RWPE1 (cell line): ENCODE data around the gene TSHZ2.

ENCODE experiments used
- CTCF ChIA-PET: fragments of 350-600 bp; sonication (Branson Sonifier 250); formaldehyde crosslinking; extraction: SDS; loops from one replicate; lab custom pipeline; 2021; lab: Yijun Ruan, JAX
- POLR2A ChIA-PET: fragments of 400-600 bp; formaldehyde crosslinking; extraction: SDS; loops from one replicate; lab custom pipeline; 2020; ENCODE audit warnings: antibody characterized with exemption; ENCODE audit not compliant: low non-redundant PET; lab: Yijun Ruan, JAX
- DNase-seq: peaks from one replicate; pipeline ENCODE4 v3.0.0; 2012; ENCODE audit warnings: low spot score
- H3K27ac ChIP-seq: fragments of 450-650 bp; 2 replicates; pipeline ENCODE4 v1.5.1; 2017
- CTCF ChIP-seq: fragments of 450-650 bp; conservative IDR thresholded peaks from 2 replicates; pipeline ENCODE4 v1.5.1; 2017; ENCODE audit warnings: low read depth, mild to moderate bottlenecking

The TSHZ2 gene

GRCh38 chr20:53097791-53098190, 125.6 kb downstream of the TSHZ2 start:
- TF ChIP-seq CTCF: no peak
- ChIA-PET POLR2A (no interaction called here), CTCF (no interaction called here)
- no peak for DNase-seq
- no peak overlapping the region for H3K27ac ChIP-seq

DNA sequence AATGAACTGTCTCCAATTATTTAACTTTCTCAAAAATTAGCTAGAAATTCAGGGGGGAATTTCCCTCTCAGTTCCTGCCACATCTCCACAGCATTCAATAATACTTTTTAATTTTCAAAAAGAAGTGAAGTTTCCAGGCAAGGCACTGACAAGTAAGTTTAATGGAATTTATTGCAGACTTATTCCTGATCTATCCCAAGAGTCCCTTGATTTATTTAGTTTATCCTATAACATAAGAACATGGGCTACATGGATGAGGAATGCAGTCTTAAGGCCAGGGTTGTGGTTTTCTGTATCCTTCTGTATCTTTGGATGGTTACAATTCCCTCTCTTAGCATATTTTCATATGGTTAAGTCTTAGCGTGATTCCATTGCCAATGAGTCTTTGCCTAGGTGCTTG, 126.5 kb downstream of the TSHZ2 start:
- ChIA-PET CTCF (no interaction called here), POLR2A (no interaction called here)
- TF ChIP-seq CTCF: no peak
- no peak for DNase-seq
- no peak overlapping the region for H3K27ac ChIP-seq

DNA sequence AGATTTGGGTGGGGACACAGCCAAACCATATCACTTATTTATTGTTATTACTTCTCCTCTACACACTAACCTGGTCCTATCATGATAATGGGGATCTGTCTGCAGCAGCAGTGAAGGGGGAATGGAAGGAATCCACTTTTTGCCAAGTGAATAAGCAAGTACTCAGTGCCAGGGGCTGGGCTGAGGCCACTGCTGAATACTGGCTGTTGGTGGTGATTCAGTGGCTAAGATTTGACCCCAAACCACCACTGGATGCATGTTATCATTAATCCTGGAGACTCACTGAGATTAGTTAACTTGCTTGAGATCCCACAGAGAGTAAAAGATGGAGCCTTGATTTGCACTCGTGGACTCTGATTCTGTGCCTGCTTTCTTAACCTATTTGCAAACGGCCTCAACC, 127.7 kb downstream of the TSHZ2 start:
- ChIA-PET CTCF (interaction anchor here (0.6 kb wide), 1 partner anchor 924 kb away, joined by 4 read pairs; no protein-coding TSS in a partner anchor), POLR2A (no interaction called here)
- peak overlapping the region; percentile 63 for H3K27ac ChIP-seq
- DNase-seq: no peak
- TF ChIP-seq CTCF: no peak

GRCh38 chr20:53100476-53100911, 128.3 kb downstream of the TSHZ2 start:
- TF ChIP-seq CTCF: no peak
- CTCF ChIA-PET: interaction anchor here (0.6 kb wide), 1 partner anchor 923 kb away, joined by 4 read pairs; no protein-coding TSS in a partner anchor
- H3K27ac ChIP-seq: peak overlapping the region; percentile 63
- POLR2A ChIA-PET: no interaction called here
- DNase-seq: peak; percentile 18

DNA sequence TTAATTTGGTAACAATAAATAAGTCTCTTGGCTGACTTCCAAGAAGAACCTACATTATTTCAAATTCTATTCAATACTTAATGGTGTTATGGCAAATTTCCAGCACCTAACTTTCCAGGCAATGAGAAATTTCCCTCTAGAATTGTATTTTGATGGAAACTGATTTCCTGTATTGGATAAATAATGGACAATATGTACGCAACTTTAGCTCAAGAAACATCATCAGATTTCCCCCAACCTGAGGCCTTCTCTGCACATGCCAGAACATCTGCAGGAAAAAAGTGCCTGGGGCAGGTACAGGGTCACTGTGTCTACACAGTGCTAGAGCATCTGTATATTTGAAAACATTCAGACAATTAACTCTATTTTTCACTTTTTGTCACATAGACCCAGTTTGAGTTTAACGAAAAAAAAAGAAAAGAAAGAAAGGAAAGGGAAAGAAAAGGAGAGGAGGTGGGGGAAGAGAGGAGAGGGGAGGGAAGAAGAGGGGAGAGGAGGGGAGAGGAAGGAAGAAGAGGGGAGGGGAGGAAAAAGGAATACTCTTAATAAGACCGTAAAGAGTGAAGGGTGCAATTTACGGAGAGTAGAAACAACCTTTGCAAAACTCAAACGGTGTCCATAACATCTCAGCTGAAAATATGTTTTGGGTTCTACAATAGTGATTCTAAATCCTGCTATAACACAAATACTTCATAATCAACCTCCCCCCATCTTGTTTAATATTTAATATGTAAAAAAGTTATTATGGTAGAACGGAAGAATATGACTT, 130.0 kb downstream of the TSHZ2 start:
- POLR2A ChIA-PET: no interaction called here
- no peak for TF ChIP-seq CTCF
- H3K27ac ChIP-seq: no peak overlapping the region
- CTCF ChIA-PET: interaction anchor here (0.6 to 0.7 kb wide), 2 partner anchors 256 to 910 kb away, joined by 3 to 6 read pairs; no protein-coding TSS in a partner anchor
- DNase-seq: no peak

DNA sequence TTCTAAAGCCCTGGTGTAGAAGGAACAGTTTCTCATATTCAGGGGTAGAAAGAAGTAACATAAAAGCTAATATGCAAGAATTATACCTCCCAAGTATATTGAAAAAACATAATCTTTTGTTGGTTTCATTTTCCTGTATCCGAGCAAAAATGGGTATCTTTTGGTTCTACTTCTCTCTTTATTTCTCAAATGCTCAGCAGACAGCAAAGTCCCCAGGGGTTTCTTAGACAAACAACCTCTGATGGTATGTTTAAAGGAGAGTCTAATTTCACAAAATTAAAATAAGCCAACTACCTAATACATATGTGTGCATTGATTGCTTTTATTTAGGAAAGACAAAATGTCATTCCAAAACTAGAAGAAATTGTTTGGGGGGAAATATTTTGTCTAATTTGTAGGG, 131.0 kb downstream of the TSHZ2 start:
- no peak overlapping the region for H3K27ac ChIP-seq
- DNase-seq: no peak
- TF ChIP-seq CTCF: no peak
- POLR2A ChIA-PET: no interaction called here
- CTCF ChIA-PET: interaction anchor here (0.7 kb wide), 1 partner anchor 102 kb away, joined by 3 read pairs; no protein-coding TSS in a partner anchor
